HG03175 (cell line): ENCODE data around the gene LATS2.

ENCODE experiments used
- ATAC-seq: cut with Tn5 transposase; IDR thresholded peaks from one replicate; pipeline ENCODE4 v1.9.1; 2021; ENCODE audit warnings: mild to moderate bottlenecking, moderate library complexity; ENCODE audit not compliant: unreplicated experiment

The LATS2 gene

DNA sequence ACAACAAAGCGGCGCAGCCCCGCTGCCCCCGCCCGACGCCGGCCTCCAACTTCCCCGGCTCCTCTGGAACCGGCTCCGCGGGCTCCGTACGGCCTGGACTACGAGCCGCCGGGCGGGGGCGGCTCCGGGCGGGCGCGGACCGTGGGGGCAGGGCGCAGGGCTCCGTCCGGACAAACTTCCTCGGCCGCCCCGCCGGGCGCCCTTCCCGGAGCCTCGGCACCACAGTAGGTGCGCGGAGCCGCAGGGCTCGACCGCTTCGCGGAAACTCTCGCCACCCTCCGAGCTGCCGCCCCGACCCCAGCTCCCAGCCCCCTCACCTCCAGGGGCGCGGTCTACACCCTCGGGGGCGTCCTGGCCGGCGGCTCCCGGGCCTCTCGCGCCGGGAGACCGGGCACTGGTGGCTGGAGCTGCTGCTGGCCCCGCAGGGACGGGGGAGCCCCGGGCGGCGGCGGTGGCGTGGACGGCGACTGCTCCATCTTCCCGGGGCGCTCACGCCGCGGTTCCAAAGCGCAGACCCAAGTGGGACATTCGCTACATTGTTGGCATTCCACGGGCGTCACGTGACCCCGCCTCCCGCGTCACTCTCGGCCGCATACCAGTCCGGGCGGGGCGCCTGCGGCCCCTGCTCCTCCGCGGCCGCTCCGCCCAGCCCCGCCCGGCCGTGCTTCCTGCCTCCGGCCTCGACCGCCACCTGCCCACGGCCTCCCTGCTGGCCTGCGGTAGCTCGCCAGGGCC lies at the start of gene LATS2:
LATS2 (minus strand) TSS at position 558 of the 735 bp plus-strand sequence. CDS start 15,560 bp downstream, outside the sequence.
- peak; percentile 92 for ATAC-seq

DNA sequence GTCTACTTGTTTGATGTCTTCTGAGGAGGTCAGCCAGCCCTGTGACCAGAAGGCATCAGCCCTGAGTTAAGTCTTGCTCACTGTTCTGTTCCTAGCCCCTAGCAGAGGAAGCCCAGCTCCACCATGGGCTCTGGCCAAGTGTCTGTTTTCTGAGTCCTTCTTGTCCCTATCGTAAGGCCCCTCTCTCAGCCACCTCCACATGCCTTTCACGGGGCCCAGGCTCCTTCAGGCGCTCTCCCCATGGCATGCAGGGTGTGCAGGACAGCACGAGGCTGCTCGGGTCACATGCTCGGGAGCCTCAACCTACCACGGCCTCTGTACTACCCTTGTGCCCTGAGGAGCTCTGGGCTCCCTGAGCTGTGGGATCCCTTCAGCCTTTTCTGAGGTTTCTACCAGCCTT lies 47.8 kb upstream of the LATS2 start:
- ATAC-seq = no peak

DNA sequence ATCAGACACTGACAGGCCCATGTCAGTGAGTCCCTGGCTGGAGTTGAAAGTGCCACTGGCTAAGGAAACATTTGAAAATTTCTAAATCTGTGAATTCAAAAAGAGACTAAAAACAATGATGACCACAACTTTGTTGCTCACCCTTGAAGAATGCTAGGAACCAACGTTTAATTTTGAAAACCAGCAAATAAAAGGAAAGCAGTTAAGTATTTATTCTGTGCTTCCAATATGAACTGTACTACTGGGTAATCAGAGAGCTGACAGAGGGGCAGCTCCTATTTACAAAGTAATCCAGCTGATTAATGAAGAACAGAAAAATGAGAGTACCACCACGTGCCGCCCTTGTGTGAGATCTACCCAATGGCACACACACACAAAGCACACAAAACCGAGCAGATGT lies 44.7 kb upstream of the LATS2 start:
- no peak for ATAC-seq

DNA sequence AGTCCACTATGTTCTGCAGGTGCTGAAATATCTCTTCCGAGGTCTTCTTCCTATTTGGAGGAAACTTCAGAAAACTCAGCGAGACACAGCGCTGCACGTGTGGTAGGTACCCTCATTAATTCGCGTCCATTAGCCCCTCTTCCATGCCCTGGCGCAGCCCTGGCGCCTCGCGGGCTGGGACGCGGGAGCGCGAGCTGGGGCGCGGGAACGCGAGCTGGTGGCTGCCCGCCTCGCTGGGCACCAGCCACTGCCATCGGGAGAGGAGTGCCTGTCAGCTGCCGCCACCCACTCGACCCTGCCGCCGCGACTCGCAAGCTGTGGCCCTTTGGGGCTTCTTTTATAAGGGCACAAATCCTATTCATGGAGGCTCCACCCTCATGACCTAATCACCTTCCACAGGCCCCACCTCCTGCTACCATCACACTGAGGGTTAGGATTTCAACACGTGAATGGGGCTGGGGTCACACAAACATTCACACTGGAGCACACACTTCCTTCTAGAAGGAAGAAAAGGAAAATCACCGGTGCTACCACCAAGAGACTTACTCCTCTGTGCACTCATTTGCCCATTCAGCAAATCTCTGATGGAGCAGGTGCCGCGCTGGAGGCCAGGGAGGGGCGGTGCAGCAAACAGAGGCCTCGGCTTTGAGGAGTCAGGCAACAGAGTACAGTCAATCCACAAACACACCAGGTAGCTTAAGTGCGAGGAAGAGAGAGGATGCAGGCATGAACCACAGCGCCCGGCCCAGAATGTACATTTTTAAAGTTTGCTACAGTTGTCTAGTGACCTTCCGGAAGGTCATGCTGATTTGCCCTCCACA lies 43.0 kb upstream of the LATS2 start:
- ATAC-seq = no peak

DNA sequence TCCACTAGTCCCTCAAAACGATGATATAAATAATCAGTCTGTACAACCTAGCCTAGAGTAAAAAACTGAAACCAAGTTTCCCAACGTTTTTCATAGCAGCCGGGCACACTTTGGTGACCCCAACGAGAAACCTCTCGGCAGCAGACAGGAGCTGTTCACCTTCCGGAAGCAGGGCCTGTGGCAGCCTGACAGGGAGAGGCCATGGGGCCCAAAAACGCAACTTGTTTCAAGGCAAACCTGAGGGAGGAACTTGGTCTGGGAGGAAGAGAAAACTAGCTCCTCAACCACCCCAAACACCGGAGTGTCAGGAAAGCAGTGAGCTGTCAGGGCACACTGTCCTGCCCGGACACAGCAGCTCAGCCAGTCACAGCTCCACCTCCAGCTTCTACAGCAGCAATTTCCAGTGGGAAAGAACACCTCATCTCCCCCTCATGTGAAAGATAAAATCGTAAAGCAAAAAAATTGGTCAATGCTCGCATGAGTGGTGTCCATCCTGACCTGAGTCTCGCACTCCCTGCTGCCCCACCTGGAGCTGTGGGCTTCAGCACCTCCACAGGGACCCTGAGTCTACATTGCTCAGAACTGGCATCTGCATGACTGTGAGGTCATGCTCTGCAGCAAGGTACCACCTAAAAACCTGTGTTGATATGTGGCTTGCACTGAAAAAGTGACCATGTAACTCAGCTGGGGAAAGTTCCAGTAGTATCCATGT lies 40.6 kb upstream of the LATS2 start:
- no peak for ATAC-seq

DNA sequence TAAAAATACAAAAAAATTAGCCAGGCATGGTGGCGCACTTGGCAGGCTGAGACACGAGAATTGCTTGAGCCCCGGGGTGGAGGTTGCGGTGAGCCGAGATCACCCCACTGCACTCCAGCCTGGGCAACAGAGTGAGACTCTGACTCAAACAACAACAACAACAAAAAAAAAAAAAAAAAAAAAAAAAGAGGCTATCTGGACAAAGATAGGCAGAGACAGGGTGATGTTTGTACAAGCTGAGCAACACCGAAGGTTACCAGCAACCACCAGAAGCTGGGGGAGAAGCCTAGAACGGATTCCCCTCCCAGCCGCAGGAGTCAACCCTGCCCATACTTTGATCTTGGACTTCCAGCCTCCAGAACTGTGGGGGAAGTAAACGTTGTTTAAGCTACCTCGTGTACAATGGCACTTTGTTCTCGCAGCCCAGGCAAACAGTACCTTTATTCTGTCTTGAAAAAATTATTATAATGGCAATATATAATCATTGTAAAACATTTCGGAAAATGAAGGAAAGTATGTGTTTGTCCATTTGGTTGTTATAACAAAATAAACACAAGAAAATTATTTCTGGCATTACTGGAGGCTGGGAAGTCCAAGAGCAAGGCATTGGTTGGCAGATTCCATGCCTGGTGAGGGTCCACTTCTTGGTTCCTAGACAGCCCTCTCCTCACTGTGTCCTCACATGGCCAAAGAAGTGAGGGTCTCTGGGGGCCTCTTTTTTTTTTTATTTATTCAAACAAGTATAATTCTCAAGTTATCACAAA lies 39.8 kb upstream of the LATS2 start:
- no peak for ATAC-seq

DNA sequence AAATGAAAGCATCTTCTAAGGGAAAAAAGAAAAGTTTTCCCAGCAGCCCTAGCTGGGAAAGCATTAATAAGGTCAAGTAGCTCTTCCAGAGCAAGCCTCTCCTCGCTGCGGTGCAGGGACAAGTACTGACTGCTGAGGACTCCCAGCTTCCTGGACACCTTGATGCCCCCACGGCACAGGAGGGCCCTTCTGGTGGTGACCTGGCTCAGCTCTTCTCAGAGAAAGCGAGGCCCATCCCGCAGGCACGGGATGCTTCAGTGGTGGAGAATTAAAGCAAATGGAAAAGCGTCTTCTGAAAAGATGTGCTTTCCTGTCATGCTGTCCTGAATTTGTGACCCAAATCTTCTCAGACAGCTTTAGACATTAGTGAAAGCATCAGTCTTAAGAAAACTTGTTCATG lies 38.8 kb upstream of the LATS2 start:
- ATAC-seq = no peak

DNA sequence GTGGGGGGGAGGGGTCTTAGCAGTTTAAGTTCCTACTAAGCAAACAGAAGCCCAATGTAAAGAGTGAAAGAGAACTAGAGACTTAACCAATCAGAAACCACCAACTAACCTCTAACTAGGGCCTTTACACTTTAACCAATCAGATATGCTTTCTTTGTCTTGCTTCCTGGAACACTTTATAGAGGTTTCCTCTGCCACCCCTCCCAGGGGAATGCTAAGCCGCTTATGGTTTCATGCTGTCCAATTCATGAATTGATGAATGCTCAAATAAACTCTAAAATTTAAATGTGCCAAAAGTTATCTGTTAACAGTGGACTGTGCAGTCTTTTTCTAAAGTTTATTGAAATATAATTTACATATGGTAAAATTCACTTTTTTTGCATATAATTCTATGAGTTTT lies 33.9 kb upstream of the LATS2 start:
- ATAC-seq = no peak

DNA sequence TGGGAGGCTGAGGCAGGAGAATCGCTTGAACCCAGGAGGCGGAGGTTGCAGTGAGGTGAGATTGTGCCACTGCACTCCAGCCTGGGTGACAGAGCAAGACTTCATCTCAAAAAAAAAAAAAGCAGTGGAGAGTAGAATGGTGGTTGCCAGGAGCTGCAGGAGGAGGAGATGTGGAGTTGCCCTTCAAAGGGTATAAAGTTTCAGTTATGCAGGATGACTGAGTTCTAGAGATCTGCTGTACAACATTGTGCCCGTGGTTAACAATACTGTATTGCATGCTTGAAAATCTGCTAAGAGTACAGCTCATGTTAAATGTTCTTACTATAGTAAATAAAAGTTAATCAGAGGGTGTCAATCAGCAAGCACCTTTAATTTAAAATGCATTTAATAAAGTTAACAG lies 28.4 kb upstream of the LATS2 start:
- no peak for ATAC-seq

DNA sequence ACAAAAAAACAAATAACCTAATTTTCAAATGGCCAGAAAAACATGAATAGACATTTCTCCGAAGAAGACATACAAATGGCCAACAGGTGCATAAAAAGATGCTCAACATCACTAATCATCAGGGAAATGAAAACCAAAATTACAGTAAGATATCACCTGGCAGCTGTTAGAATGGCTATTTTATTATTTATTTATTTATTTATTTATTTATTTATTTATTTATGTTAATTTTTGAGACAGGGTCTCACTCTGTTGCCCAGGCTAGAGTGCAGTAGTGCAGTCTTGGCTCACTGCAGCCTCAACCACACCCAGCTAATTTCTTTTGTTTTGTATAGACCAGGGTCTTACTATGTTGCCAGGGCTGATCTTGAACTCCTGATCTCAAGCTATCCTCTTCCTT lies 27.1 kb upstream of the LATS2 start:
- ATAC-seq = no peak

DNA sequence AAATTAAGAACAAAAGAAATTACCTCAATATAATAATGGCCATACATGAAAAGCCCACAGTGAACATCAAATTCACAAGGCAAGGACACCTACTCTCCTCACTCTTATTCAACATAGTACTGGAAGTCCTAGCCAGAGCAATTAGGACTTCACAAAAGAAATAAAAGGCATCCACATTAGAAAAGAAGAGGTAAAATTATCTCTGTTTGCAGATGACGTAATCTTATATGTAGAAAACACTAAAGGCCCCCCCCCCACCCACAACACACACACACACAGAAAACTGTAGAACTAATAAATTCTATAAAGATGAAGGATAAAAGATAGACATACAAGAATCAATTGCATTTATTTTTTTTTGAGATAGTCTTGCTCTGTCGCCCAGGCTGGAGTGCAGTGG lies 25.5 kb upstream of the LATS2 start:
- no peak for ATAC-seq

DNA sequence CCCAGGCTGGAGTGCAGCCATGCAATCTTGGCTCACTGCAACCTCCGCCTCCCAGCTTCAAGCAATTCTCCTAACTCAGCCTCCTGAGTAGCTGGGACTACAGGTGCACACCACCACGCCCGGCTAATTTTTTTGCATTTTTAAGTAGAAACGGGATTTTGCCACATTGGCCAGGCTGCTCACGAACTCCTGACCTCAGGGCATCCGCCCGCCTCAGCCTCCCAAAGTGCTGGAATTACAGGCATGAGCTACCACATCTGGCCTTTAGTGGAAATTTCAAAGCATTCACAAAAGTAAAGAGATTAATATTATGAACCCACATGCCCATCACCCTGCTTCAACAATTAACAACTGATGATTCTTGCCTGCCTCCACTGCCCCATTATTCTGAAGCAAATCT lies 20.5 kb upstream of the LATS2 start:
- no peak for ATAC-seq

DNA sequence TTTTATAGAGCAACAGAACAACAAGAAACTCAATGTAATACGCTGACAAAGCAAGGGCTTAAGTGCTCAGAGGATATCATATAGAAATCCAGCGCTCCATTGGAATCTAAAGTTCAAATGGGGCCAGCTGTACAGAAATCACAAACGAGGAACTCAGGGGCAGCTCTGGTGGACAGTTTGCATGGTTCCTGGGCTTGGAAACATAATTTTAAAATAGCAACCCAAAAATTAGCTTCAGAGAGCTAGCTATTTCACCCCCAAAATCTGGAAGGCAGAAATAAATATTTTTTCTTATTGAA lies 19.2 kb upstream of the LATS2 start:
- ATAC-seq = no peak

DNA sequence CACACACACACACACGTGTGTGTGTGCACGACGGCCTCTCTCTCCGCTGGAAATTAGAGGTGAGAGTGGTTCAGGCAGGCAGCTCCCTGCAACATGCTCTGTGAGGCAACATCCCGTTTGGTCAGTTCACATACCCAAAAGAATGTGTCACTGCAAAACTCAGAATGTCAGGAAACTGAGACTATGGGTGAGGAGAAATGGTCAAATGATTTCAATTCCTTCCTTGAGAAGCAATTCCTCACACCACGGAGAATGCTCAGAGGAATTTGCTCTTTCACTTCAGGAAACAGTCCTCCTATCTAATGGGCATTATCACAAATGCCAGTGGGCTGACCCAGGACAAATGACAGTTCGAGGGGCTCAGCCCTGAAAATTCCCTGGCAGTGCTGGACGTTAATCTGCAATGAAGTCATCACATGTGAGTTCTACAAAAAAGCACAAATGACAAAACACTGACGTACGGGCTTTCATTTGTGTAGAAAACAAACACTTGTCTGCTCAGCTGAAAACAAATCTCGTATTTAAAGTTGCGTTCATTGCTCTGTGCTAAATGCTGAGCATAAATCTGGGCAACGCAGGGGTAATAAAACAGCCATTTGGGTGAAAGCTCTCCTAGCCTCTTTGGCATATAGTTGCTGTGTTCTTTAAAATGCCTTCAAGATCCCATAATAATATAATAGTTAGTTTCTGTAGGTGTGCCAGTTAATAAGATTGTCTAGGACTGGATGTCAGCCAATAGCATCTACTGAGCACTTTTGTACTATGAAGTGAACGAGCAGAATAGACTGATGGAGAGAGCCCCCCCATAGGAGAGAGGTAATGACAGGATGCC lies 18.6 kb upstream of the LATS2 start:
- no peak for ATAC-seq

DNA sequence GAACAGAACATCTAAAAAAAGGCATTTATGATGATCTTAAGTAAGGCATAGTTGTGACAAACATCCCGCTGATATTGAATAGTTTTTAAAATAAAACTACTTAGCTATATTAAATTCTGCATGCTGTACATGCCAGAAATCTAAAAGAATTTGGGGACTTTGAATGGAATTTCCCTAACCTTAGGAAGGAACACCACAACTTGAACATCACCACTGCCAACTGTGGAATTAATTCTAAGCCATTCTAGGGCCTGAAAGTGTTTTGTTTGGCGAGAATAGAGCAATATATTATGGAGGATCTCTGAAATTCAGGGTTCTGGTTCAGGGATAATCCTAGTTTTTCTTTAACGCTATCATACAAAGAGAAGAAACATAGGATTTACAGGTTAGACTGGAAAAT lies 17.8 kb upstream of the LATS2 start:
- no peak for ATAC-seq

DNA sequence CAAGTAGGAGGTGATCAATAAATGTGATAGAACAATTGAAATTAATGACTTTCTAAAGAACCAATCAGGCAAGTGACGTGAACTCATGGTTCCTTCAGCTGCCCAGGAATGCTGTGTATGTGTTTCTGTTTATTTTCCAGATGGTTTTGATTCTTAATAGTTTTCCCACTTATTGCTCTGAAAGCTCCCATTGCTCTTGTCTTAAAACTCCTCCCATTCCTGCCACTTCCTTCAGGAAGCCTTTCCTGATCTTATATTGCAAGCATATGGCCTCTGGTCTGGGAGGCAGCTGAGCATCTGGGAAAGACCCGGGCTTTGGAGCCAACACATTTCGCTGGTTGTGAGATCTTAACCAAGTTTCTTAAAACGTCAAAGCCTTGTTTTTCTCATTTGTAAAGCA lies 17.1 kb upstream of the LATS2 start:
- ATAC-seq = no peak

DNA sequence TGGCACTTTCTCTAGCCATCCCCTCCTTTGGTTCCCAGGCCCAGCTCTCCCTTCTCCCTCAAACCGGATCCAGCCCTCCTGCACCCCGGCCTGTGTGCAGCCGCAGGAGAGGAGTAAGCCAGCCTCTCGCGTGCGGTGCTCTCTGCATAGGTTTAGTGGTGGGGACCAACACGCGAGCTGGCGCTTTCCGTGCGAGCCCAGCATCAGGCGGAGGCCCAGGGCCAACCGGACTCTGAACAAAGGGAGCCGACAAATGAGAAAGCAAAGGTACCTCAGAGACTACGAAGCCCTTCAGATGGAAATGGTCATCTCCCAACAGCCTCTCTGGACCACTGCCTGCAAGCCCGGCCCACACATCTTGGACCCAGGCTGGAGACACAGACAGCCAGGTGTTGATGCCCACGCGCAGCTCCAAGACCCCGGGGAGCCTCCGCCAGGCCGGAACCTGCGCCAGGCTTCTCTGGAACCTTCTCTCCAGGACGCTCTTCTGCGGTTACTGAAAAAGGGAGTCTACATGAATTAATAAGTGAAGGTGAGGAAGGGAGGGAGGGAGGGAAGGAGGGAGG lies 16.5 kb upstream of the LATS2 start:
- ATAC-seq = no peak

DNA sequence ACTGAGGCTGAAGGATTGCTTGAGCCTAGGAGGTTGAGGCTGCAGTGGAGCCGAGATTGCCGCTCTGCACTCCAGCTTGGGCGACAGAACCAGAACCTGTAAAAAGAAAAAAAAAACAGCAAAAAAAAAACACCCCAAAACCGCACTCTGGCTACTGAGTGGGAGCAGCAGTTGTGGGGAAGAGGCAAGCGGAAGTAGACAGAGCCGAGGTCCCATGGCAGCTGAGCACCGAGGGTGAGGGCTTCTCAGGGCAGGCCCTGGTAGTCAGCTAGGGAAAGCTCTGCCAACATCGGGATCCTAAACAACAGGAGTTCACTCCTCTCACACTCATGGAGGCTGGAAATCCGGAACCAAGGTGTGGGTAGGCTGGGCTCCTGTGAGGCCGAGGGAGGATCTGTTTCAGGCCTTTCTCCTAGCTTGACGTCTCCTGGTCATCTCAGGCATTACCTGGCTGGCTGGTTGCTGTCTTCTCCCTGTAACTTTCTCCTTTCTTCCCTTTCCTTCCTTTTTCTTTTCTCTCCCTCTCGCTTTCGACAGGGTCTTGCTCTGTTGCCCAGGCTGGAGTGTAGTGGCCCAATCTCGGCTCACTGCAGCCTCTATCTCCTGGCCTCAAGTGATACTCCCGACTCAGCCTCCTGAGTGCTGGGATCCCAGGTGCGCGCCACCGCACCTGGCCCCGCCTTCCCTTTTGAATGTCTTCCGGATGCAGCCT lies 15.8 kb upstream of the LATS2 start:
- no peak for ATAC-seq

DNA sequence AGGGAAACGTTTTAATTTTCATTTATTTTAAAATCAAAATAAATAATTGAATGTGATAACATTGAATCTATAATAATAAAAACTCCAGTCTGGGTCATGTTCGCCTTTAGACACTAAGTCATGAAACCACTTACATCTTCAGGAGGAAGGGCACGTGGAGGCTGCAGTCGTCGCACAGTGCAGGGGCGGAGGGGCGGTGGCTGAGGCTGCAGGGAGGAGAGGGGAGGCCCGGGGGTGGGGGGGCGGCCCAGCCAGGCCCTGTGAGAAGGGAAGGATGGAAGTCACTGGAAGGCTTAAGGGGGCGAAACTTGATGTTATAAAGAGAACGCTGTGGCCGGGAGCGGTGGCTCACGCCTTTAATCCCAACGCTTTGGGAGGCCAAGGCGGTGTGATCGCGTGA lies 14.9 kb upstream of the LATS2 start:
- ATAC-seq = no peak
